CD14-positive monocyte (primary cell): ENCODE results near the gene LINC00632. TPM values are rescaled to one million over a fixed set of nuclear protein-coding genes. Genes with fewer than 3 reads are reported as not detected.
A peak's percentile ranks its signal among the peaks of the same experiment; 100 is the strongest.

ENCODE experiments used
- DNase-seq, 3 donors: peaks; one replicate each; pipeline ENCODE4 v3.0.0-alpha.2; 2011 to 2022
- H2AFZ ChIP-seq: 2 replicates; pipeline ENCODE4 v1.6.0; 2012; ENCODE audit warnings: mild to moderate bottlenecking, low read depth, low read length, inconsistent platforms; ENCODE audit not compliant: insufficient read depth, poor library complexity, severe bottlenecking
- H3K27ac ChIP-seq, 2 donors: 1 replicate in 1 of 2; 2 replicates in 1 of 2; pipeline ENCODE4 v1.5.1; 2012 to 2013; ENCODE audit warnings: low read length in 2 of 2, control low read depth in 1 of 2, inconsistent platforms in 1 of 2, low read depth in 1 of 2, mild to moderate bottlenecking in 1 of 2
- H3K27me3 ChIP-seq, 2 donors: one replicate each; pipeline versions ENCODE4 v1.6.0 to v1.6.1; 2011 to 2013; ENCODE audit warnings: low read length in 2 of 2; ENCODE audit not compliant: control insufficient read depth in 2 of 2, insufficient read depth in 2 of 2
- H3K36me3 ChIP-seq, 2 donors: replicated peaks in 1 of 2; 1 replicate in 1 of 2; 2 replicates in 1 of 2; pipeline versions ENCODE4 v1.5.1 to v1.6.1; 2012 to 2013; ENCODE audit warnings: low read length in 2 of 2, control low read depth in 1 of 2, inconsistent platforms in 1 of 2, mild to moderate bottlenecking in 1 of 2; ENCODE audit not compliant: insufficient read depth in 2 of 2, control insufficient read depth in 1 of 2
- H3K4me1 ChIP-seq, 2 donors: 1 replicate in 1 of 2; 2 replicates in 1 of 2; pipeline versions ENCODE4 v1.5.1 to v1.6.1; 2012 to 2013; ENCODE audit warnings: low read length in 2 of 2, control low read depth in 1 of 2, inconsistent platforms in 1 of 2, mild to moderate bottlenecking in 1 of 2, moderate library complexity in 1 of 2; ENCODE audit not compliant: insufficient read depth in 2 of 2, control insufficient read depth in 1 of 2
- H3K4me2 ChIP-seq: replicated peaks from 2 replicates; pipeline ENCODE3; 2012; ENCODE audit warnings: low read length, moderate library complexity, mild to moderate bottlenecking; ENCODE audit not compliant: poor library complexity, severe bottlenecking; ENCODE audit errors: extremely low read depth
- H3K4me3 ChIP-seq, 3 experiments: fragments of 200-600 bp in 1 of 3; sonication (generic) in 1 of 3; replicated peaks in 1 of 3; 1 replicate in 2 of 3; 2 replicates in 1 of 3; pipeline ENCODE4 v1.5.1; 2011 to 2013; ENCODE audit warnings: low read length in 3 of 3, mild to moderate bottlenecking in 3 of 3, control low read depth in 2 of 3, low read depth in 2 of 3, inconsistent platforms in 1 of 3, moderate library complexity in 1 of 3
- H3K79me2 ChIP-seq: 2 replicates; pipeline ENCODE4 v1.6.0; 2012; ENCODE audit warnings: mild to moderate bottlenecking, control low read depth, inconsistent platforms, low read length, moderate library complexity; ENCODE audit not compliant: insufficient read depth
- H3K9ac ChIP-seq: 2 replicates; pipeline ENCODE4 v1.6.0; 2017; ENCODE audit warnings: low read length, mild to moderate bottlenecking; ENCODE audit not compliant: insufficient read depth, poor library complexity, severe bottlenecking
- H3K9me3 ChIP-seq, 2 donors: replicated peaks in 1 of 2; 1 replicate in 1 of 2; 2 replicates in 1 of 2; pipeline versions ENCODE4 v1.5.1 to v1.6.1; 2012 to 2013; ENCODE audit warnings: low read length in 2 of 2, control low read depth in 1 of 2; ENCODE audit not compliant: control insufficient read depth in 1 of 2, insufficient read depth in 1 of 2
- H4K20me1 ChIP-seq: 2 replicates; pipeline ENCODE4 v1.6.0; 2012; ENCODE audit warnings: mild to moderate bottlenecking, low read length, control low read depth, moderate library complexity; ENCODE audit not compliant: insufficient read depth
- H3K27ac Mint-ChIP-seq, 7 donors: one replicate each; pipeline ENCODE4 v1.8.0; 2020; ENCODE audit warnings: mild to moderate bottlenecking in 7 of 7, mixed read lengths in 7 of 7, moderate library complexity in 6 of 7, inconsistent platforms in 2 of 7
- H3K27me3 Mint-ChIP-seq, 3 donors: one replicate each; pipeline ENCODE4 v1.8.0; 2021 to 2022; ENCODE audit warnings: low read depth in 3 of 3, mild to moderate bottlenecking in 3 of 3, mixed read lengths in 3 of 3, moderate library complexity in 3 of 3, inconsistent platforms in 1 of 3
- H3K36me3 Mint-ChIP-seq, 2 donors: one replicate each; pipeline ENCODE4 v1.8.0; 2020; ENCODE audit warnings: mixed read lengths in 2 of 2, inconsistent platforms in 1 of 2, mild to moderate bottlenecking in 1 of 2
- H3K4me1 Mint-ChIP-seq: one replicate; pipeline ENCODE4 v1.8.0; 2020; ENCODE audit warnings: mild to moderate bottlenecking, mixed read lengths
- H3K4me3 Mint-ChIP-seq, 2 donors: one replicate each; pipeline ENCODE4 v1.8.0; 2020; ENCODE audit warnings: mild to moderate bottlenecking in 2 of 2, mixed read lengths in 2 of 2, moderate library complexity in 1 of 2
- H3K9me3 Mint-ChIP-seq, 7 donors: one replicate each; pipeline ENCODE4 v1.8.0; 2020 to 2022; ENCODE audit warnings: mixed read lengths in 7 of 7, mild to moderate bottlenecking in 6 of 7, moderate library complexity in 6 of 7, inconsistent platforms in 2 of 7
- WGBS: methylation state at CpG from one replicate; pipeline ENCODE4 v1.1.5; 2013; ENCODE audit warnings: missing lambda C conversion rate; ENCODE audit not compliant: insufficient coverage; 5-methylcytosine and 5-hydroxymethylcytosine counted together
- intact Hi-C, 2 donors: fragments of 100-400 bp; cut with micrococcal nuclease; formaldehyde crosslinking; loops; one replicate each; pipeline versions ENCODE4 v1.15.0 to v1.15.1; 2023
- polyA plus RNA-seq, 3 donors: library from polyadenylated mRNA; depleted of rRNA in 1 of 3; unstranded in 2 of 3; stranded (reverse) in 1 of 3; fragments of 300-500 nt in 2 of 3; fragments of >200 nt in 1 of 3; fragmentation: Illumina TruSeq in 2 of 3; gene quantifications; 1 replicate in 2 of 3; 2 replicates in 1 of 3; pipeline ENCODE4 v1.2.3, GENCODE V29; 2012 to 2021
- TF ChIP-seq, protein P1 (sequence below): fragments of 200-600 bp; IDR thresholded peaks from one replicate; pipeline ENCODE4 v1.8.0; 2022; ENCODE audit warnings: antibody characterized with exemption, mild to moderate bottlenecking

The LINC00632 gene
- polyA plus RNA-seq, 3 donors = not detected

DNA sequence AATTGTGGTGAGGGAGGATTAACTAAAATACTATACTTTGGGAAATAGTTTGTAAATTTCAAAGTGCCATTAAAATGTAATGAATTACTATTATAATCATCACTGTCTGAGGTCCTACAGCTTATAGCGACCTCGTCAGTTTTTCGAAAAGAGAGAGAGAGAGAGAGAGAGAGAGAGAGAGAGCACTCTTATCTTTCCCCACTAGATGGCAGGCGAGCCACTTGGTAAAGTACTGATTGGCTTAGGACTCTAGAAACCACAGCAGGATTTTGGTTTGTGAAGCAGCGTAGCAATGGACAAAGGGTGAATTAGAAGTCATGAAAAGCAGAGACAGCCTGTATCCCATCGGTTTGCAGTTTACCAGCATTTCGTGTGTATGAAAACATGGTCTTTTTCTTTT lies 52.5 kb downstream of the LINC00632 start:
- H4K20me1 ChIP-seq = no peaks in the 10 kb centered on the region
- peaks cover 18 to 28% of the 10 kb centered on the region in 2 donors for H3K27me3 ChIP-seq
- Mint-ChIP-seq H3K27me3 (peaks cover 27 to 30% (median 30%) of the 10 kb centered on the region in 3 donors), H3K4me1 (peaks cover 3% of the 10 kb centered on the region), H3K36me3 (no peaks in the 10 kb centered on the region), H3K4me3 (no peak overlapping the region), H3K9me3 (peaks cover 0 to 11% (median 0%) of the 10 kb centered on the region in 7 donors), H3K27ac (no peak overlapping the region)
- H2AFZ ChIP-seq = no peak overlapping the region
- H3K36me3 ChIP-seq = no peaks in the 10 kb centered on the region
- no CpG with 5 or more reads among the region's 7 CpGs for WGBS
- no peak overlapping the region for H3K4me3 ChIP-seq
- H3K79me2 ChIP-seq = no peaks in the 10 kb centered on the region
- DNase-seq = peak in 2 of 3 donors; percentile 1 to 3
- no peak overlapping the region for H3K27ac ChIP-seq
- intact Hi-C loops = no loop called here
- H3K9ac ChIP-seq = no peak overlapping the region
- TF ChIP-seq, protein P1, sequence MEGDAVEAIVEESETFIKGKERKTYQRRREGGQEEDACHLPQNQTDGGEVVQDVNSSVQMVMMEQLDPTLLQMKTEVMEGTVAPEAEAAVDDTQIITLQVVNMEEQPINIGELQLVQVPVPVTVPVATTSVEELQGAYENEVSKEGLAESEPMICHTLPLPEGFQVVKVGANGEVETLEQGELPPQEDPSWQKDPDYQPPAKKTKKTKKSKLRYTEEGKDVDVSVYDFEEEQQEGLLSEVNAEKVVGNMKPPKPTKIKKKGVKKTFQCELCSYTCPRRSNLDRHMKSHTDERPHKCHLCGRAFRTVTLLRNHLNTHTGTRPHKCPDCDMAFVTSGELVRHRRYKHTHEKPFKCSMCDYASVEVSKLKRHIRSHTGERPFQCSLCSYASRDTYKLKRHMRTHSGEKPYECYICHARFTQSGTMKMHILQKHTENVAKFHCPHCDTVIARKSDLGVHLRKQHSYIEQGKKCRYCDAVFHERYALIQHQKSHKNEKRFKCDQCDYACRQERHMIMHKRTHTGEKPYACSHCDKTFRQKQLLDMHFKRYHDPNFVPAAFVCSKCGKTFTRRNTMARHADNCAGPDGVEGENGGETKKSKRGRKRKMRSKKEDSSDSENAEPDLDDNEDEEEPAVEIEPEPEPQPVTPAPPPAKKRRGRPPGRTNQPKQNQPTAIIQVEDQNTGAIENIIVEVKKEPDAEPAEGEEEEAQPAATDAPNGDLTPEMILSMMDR = peak; percentile 37
- no peaks in the 10 kb centered on the region for H3K9me3 ChIP-seq
- H3K4me2 ChIP-seq = no peak overlapping the region
- H3K4me1 ChIP-seq = no peaks in the 10 kb centered on the region

GRCh38 chrX:140764401-140764919 lies 54.9 kb downstream of the LINC00632 start:
- TF ChIP-seq, protein P1 = no peak

More at GRCh38 chrX:140764401-140764919, 54.9 kb downstream of the LINC00632 start:
- H3K4me3 Mint-ChIP-seq = peak overlapping the region in 1 of 2 donors; percentile 30
- no peak overlapping the region for H2AFZ ChIP-seq
- no peak overlapping the region for H3K4me3 ChIP-seq
- no peaks in the 10 kb centered on the region for H3K4me1 ChIP-seq
- H3K27ac ChIP-seq = no peak overlapping the region
- H3K4me1 Mint-ChIP-seq = peaks cover 3% of the 10 kb centered on the region
- intact Hi-C loops = no loop called here
- 0% methylated on average over 5 of the region's 31 CpGs for WGBS
- peaks cover 0 to 11% (median 0%) of the 10 kb centered on the region in 7 donors for H3K9me3 Mint-ChIP-seq
- peaks cover 18 to 28% of the 10 kb centered on the region in 2 donors for H3K27me3 ChIP-seq
- H3K79me2 ChIP-seq = no peaks in the 10 kb centered on the region
- peaks cover 27 to 31% (median 30%) of the 10 kb centered on the region in 3 donors for H3K27me3 Mint-ChIP-seq
- H3K9ac ChIP-seq = no peak overlapping the region
- H3K36me3 ChIP-seq = no peaks in the 10 kb centered on the region
- no peak overlapping the region for H3K27ac Mint-ChIP-seq
- DNase-seq = no peak
- H3K4me2 ChIP-seq = no peak overlapping the region
- H3K36me3 Mint-ChIP-seq = no peaks in the 10 kb centered on the region
- no peaks in the 10 kb centered on the region for H4K20me1 ChIP-seq
- no peaks in the 10 kb centered on the region for H3K9me3 ChIP-seq
